Stimulated activated naive B cell treated with anti-CD40 and anti-IgM and Interleukin-4, amounts not matched to agents 10 μg/mL and 1 μg/mL and 100 μg/mL, for 72 hours (primary cell): ENCODE data around the gene CIDEC.
"Not testable (repeated sequence)": the region's sequence is repeated elsewhere in the genome, so short reads cannot be mapped to it uniquely, and the experiment has no call there.

Source experiments
- ATAC-seq, 2 donors: fragments of 150-1000 bp; cut with Tn5 transposase; replicated peaks; 2 replicates each; pipeline ENCODE4 v1.10.0; 2021; ENCODE audit warnings: moderate library complexity in 1 of 2
- DNase-seq: peaks from one replicate; pipeline ENCODE4 v3.0.0; 2021
- H3K27ac Mint-ChIP-seq: one replicate; pipeline ENCODE4 v1.8.0; 2022; ENCODE audit warnings: mild to moderate bottlenecking, mixed read lengths
- H3K27me3 Mint-ChIP-seq, 2 donors: one replicate each; pipeline ENCODE4 v1.8.0; 2022; ENCODE audit warnings: mixed read lengths in 2 of 2
- H3K36me3 Mint-ChIP-seq, 2 donors: one replicate each; pipeline ENCODE4 v1.8.0; 2022; ENCODE audit warnings: mixed read lengths in 2 of 2, mild to moderate bottlenecking in 1 of 2
- H3K4me1 Mint-ChIP-seq, 2 donors: one replicate each; pipeline ENCODE4 v1.8.0; 2022; ENCODE audit warnings: mixed read lengths in 2 of 2, mild to moderate bottlenecking in 1 of 2
- H3K4me3 Mint-ChIP-seq, 2 donors: one replicate each; pipeline ENCODE4 v1.8.0; 2022; ENCODE audit warnings: mild to moderate bottlenecking in 2 of 2, mixed read lengths in 2 of 2, moderate library complexity in 1 of 2
- H3K9me3 Mint-ChIP-seq, 2 donors: one replicate each; pipeline ENCODE4 v1.8.0; 2022; ENCODE audit warnings: mixed read lengths in 2 of 2, mild to moderate bottlenecking in 1 of 2

CIDEC gene

DNA sequence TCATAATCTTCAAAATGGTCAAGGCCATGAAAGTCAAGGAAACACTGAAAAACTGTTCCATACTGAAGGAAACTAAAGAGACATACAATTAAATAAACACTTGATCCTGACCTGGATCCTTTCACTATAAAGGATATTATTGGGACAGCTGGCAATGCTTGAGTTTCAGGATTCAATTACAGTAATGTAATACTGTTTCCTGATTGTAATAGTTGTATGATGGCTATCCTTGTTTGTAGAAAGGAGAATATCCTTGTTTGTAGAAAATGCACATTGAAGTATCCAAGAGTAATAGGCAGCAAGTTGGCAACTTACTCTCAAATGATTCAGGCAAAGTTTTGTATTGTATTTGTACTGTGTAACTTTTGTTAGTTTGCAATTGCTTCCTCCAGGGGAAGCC lies 4.6 kb downstream of the CIDEC start:
- no peaks in the 10 kb centered on the region for H3K36me3 Mint-ChIP-seq
- peaks cover 12 to 14% of the 10 kb centered on the region in 2 donors for H3K27me3 Mint-ChIP-seq
- H3K4me3 Mint-ChIP-seq: no peak overlapping the region
- H3K9me3 Mint-ChIP-seq: no peaks in the 10 kb centered on the region
- no peak overlapping the region for H3K27ac Mint-ChIP-seq
- no peaks in the 10 kb centered on the region for H3K4me1 Mint-ChIP-seq
- DNase-seq (no peak), ATAC-seq (no peak)

DNA sequence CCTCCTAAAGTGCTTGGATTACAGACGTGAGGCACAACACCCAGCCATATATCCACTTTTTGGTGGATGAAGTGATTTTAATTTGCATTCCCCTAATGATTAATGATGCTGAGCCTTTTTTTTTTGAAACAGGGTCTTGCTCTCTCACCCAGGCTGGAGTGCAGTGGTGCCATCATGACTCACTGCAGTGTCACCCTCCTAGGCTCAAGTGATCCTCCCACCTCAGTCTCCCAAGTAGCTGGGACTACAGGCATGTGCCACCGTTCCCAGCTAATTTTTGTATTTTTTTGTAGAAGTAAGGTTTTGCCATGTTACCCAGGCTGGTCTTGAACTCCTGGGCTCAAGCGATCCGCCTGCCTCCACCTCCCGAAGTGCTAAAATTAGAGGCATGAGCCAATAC lies 8.0 kb downstream of the CIDEC start:
- H3K9me3 Mint-ChIP-seq, H3K36me3 Mint-ChIP-seq, ATAC-seq, H3K27me3 Mint-ChIP-seq, H3K4me1 Mint-ChIP-seq, H3K4me3 Mint-ChIP-seq, DNase-seq, H3K27ac Mint-ChIP-seq: not testable (repeated sequence)

DNA sequence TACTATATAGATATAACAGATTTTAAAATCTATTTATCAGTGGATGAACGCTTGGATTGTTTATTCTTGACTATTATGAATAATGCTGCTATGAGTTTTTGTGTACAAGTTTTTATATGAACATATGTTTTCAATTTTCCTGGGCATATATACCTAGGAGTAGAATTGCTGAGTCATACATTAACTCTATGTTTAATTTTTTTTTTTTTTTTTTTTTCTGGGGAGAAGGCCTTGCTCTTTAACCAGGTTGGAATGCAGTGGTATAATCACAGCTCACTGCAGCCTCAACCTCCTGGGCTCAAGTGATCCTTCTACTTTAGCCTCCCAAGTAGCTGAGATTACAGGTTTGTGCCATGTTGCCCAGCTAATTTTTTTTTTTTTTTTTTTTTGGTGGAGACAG lies 9.1 kb downstream of the CIDEC start:
- no peak overlapping the region for H3K27ac Mint-ChIP-seq
- no peak for ATAC-seq
- no peaks in the 10 kb centered on the region for H3K9me3 Mint-ChIP-seq
- peaks cover 0 to 3% of the 10 kb centered on the region in 2 donors for H3K27me3 Mint-ChIP-seq
- no peak overlapping the region for H3K4me3 Mint-ChIP-seq
- H3K36me3 Mint-ChIP-seq: no peaks in the 10 kb centered on the region
- no peak for DNase-seq
- no peaks in the 10 kb centered on the region for H3K4me1 Mint-ChIP-seq

DNA sequence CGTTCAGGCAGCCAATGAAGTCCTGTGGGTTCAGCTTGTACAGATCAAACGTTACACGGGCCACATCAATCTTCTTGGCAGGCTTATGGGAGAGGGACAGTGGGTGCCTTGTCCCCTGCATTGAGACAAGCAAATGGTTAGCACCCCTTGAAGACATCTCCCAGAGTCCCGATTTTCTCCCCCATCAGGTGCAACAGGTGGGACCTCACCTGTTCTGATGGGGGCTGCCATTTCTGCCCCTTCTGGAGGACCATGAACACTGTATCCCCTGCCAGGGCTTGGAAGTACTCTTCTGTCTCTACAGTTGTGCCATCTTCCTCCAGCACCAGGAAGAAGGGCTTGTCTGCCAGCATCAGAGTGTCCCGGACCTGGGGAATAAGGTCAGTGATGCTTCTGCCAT lies 10.1 kb downstream of the CIDEC start:
- Mint-ChIP-seq H3K27ac (no peak overlapping the region), H3K27me3 (no peaks in the 10 kb centered on the region), H3K4me1 (no peaks in the 10 kb centered on the region), H3K4me3 (no peak overlapping the region), H3K9me3 (no peaks in the 10 kb centered on the region), H3K36me3 (no peaks in the 10 kb centered on the region)
- DNase-seq (no peak), ATAC-seq (no peak)

GRCh38 chr3:9867106-9867505 lies 12.9 kb downstream of the CIDEC start:
- DNase-seq: no peak
- peaks cover 3 to 10% of the 10 kb centered on the region in 2 donors for H3K27me3 Mint-ChIP-seq
- no peaks in the 10 kb centered on the region for H3K9me3 Mint-ChIP-seq
- no peaks in the 10 kb centered on the region for H3K36me3 Mint-ChIP-seq
- no peak for ATAC-seq
- H3K4me1 Mint-ChIP-seq: peaks cover 3 to 4% of the 10 kb centered on the region in 2 donors
- H3K4me3 Mint-ChIP-seq: no peak overlapping the region
- no peak overlapping the region for H3K27ac Mint-ChIP-seq

DNA sequence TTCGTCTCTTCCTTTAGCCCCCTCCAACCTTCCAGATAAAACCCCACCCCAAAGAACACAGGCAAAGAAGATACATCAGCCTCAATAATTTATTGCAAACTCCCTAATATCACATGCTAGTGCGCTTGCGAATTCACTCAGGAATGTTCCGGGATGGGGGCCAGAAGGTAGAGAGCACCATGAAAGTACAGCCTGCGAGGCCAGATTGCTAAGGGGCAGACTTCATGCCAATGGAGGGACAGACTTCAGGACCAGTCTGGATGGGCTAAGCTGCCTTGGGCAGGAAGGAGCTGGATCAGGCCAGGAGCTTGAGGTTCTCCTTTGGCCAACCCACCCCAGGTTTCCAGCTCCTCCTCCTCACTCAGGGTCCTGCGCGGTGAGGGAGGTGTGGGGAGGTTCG lies 13.4 kb downstream of the CIDEC start:
- no peak overlapping the region for H3K4me3 Mint-ChIP-seq
- no peak overlapping the region for H3K27ac Mint-ChIP-seq
- no peaks in the 10 kb centered on the region for H3K9me3 Mint-ChIP-seq
- H3K27me3 Mint-ChIP-seq: peaks cover 7 to 15% of the 10 kb centered on the region in 2 donors
- H3K36me3 Mint-ChIP-seq: no peaks in the 10 kb centered on the region
- DNase-seq (no peak), ATAC-seq (no peak)
- peaks cover 3 to 6% of the 10 kb centered on the region in 2 donors for H3K4me1 Mint-ChIP-seq

GRCh38 chr3:9865125-9865637 lies 14.9 kb downstream of the CIDEC start:
- H3K27ac Mint-ChIP-seq, H3K4me3 Mint-ChIP-seq, ATAC-seq, DNase-seq, H3K36me3 Mint-ChIP-seq, H3K4me1 Mint-ChIP-seq, H3K9me3 Mint-ChIP-seq: not testable (repeated sequence)
- peaks cover 7 to 16% of the 10 kb centered on the region in 2 donors for H3K27me3 Mint-ChIP-seq

GRCh38 chr3:9864200-9864927 lies 15.7 kb downstream of the CIDEC start:
- no peak for ATAC-seq
- no peak for DNase-seq
- peaks cover 3 to 6% of the 10 kb centered on the region in 2 donors for H3K4me1 Mint-ChIP-seq
- peaks cover 7 to 16% of the 10 kb centered on the region in 2 donors for H3K27me3 Mint-ChIP-seq
- no peaks in the 10 kb centered on the region for H3K36me3 Mint-ChIP-seq
- H3K9me3 Mint-ChIP-seq: no peaks in the 10 kb centered on the region
- no peak overlapping the region for H3K4me3 Mint-ChIP-seq
- no peak overlapping the region for H3K27ac Mint-ChIP-seq

DNA sequence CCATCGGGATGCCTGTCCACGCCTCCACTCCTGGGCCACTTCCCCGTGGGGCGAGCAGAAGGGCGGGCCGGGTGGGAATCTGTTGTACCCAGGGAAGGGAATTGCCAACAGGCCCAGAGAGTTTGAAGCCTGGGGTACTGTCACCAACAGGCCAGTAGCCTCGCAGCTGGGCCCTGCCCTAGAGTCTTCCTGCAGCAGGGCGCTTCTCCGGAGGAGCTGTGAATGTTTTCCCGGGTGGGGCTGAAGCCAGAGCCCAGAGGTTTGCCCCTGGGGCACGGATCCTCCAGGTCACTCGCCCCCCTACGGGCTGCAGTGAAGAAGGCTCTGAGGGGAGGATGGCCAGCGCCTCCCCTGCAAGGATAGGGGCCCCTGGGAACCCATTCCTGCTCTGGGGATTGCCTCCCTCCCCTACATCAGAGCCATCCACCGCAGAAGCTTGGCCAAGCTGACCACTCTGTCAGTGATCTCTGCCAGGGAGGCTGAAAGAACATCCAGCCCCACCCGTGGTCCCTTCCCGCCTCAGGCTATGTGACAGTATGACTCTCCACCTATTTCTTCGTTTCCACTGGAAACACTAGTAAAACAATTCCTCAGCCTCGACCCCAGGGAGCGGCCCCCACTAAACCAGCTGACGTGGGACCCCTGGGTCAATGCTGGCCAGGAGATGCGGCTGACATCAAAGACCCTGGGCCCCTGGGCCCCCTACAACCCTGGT lies 16.8 kb downstream of the CIDEC start:
- Mint-ChIP-seq H3K36me3 (no peaks in the 10 kb centered on the region), H3K4me3 (no peak overlapping the region), H3K27ac (no peak overlapping the region), H3K4me1 (peaks cover 3 to 6% of the 10 kb centered on the region in 2 donors), H3K9me3 (no peaks in the 10 kb centered on the region), H3K27me3 (peaks cover 7 to 16% of the 10 kb centered on the region in 2 donors)
- ATAC-seq (no peak), DNase-seq (no peak)

DNA sequence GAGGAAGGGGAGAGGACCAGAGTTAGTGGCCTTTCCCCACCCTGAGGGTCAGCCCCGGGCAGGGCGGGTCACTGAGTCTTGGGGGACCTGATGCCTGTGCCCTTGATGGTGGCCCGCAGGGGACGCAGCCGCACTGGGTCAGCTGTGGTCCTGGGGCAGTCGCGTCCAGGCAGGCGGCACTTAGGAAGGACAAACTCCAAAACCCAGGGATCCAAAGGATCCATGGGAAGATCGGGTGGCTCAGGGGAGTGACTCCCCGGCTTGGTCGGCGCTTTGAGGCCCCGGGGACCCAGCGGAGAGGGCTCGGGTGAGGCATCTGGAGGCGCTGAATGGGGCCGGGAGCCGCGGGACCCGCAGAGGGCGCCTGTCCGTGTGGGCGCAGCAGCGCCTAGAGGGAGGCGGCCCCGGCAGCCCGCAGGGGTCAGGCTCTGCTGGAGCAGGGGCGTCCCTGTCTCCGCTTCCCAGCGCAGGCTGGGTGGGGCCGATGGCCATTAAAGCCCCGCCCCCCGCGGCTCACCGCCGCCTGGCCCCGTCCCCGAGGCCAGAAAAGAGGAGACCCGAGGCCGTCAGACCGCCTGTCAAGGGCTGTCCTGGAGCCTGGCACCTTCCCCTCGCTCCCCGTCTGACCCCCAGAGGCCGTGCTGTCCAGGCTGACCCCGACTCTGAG lies 17.5 kb downstream of the CIDEC start:
- H3K4me3 Mint-ChIP-seq: peak overlapping the region in 1 of 2 donors; percentile 70
- no peaks in the 10 kb centered on the region for H3K36me3 Mint-ChIP-seq
- H3K27me3 Mint-ChIP-seq: peaks cover 7 to 16% of the 10 kb centered on the region in 2 donors
- no peaks in the 10 kb centered on the region for H3K9me3 Mint-ChIP-seq
- DNase-seq: no peak
- no peak overlapping the region for H3K27ac Mint-ChIP-seq
- peak; percentile 82 to 88 for ATAC-seq
- H3K4me1 Mint-ChIP-seq: peaks cover 3 to 6% of the 10 kb centered on the region in 2 donors

- DNase-seq (no peak), ATAC-seq (no peak)
- Mint-ChIP-seq H3K4me1 (peaks cover 3 to 6% of the 10 kb centered on the region in 2 donors), H3K4me3 (no peak overlapping the region), H3K27ac (no peak overlapping the region), H3K36me3 (no peaks in the 10 kb centered on the region), H3K9me3 (no peaks in the 10 kb centered on the region), H3K27me3 (peaks cover 7 to 16% of the 10 kb centered on the region in 2 donors)
Measured at GRCh38 chr3:9861626-9862130, 18.4 kb downstream of the CIDEC start.

- Mint-ChIP-seq H3K36me3 (no peaks in the 10 kb centered on the region), H3K4me3 (no peak overlapping the region), H3K27ac (no peak overlapping the region), H3K27me3 (peaks cover 7 to 16% of the 10 kb centered on the region in 2 donors), H3K9me3 (no peaks in the 10 kb centered on the region), H3K4me1 (peaks cover 3 to 6% of the 10 kb centered on the region in 2 donors)
- ATAC-seq (no peak), DNase-seq (no peak)
Measured at GRCh38 chr3:9861201-9861600, 18.9 kb downstream of the CIDEC start.

GRCh38 chr3:9859530-9860025 lies 20.5 kb downstream of the CIDEC start:
- ATAC-seq (no peak), DNase-seq (no peak)
- Mint-ChIP-seq H3K9me3 (no peaks in the 10 kb centered on the region), H3K27me3 (peaks cover 9 to 16% of the 10 kb centered on the region in 2 donors), H3K4me3 (no peak overlapping the region), H3K36me3 (no peaks in the 10 kb centered on the region), H3K27ac (no peak overlapping the region), H3K4me1 (peaks cover 5 to 6% of the 10 kb centered on the region in 2 donors)

DNA sequence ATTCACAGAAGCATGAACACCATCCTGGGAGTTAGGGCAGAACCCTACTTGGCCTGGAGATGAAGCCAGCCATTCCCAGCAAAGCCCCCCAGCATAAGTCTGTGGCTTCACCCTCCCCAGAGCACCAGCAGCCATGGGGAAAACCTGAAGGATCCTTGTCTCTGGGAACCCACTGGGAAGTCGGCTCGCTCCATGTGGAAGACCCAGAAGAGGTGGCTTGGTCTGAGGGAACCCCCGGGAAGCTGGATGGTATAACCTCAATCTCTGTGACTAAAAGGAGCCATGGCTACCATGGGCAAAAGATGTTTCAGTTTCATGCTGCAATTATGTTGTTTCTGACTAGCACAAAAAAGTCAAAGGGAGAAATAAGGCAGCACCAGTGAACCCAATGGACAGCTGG lies 24.5 kb downstream of the CIDEC start:
- H3K27me3 Mint-ChIP-seq: peaks cover 0 to 17% of the 10 kb centered on the region in 2 donors
- H3K36me3 Mint-ChIP-seq: no peaks in the 10 kb centered on the region
- H3K9me3 Mint-ChIP-seq: no peaks in the 10 kb centered on the region
- peaks cover 0 to 2% of the 10 kb centered on the region in 2 donors for H3K4me1 Mint-ChIP-seq
- H3K4me3 Mint-ChIP-seq: no peak overlapping the region
- DNase-seq: no peak
- H3K27ac Mint-ChIP-seq: no peak overlapping the region
- no peak for ATAC-seq
